ENCODE data around the gene DENND1A. TPM values are rescaled to one million over a fixed set of nuclear protein-coding genes. Genes with fewer than 3 reads are reported as not detected.

Gene DENND1A
- total RNA-seq, 1 donor from 2014 or later: 26.3 TPM

DNA sequence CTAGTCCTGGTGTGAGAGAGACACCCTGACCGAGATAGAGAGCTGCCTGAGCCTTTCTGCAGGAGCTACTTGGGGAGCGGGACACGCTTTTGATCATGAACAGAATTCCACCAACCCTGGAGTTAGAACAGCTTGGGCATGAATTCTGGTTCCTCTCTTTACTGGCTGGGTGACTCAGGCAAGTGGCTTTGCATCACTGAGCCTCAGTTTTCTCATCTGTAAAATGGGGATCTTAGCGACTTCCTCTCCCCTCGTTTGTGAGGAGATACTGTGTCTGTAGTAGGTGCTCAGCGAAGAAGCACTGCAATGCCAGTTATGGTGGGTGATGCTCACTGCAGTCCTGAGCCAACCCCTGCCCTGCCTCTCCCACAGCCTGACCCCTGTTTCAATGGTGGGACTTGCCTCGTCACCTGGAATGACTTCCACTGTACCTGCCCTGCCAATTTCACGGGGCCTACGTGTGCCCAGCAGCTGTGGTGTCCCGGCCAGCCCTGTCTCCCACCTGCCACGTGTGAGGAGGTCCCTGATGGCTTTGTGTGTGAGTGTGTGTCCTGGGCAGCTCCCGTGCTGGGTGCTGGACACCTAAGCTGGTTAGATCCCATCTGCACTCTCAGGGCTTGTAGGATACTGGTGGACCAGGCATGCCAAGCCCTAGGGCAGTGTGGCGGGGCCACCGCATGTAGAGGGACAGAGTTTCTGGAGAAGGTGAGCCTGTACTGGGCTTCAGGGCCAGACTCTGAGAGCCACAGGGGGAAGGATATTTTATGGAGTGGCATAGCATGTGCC, 557.9 kb downstream of the DENND1A start:
- DNase-seq (ENCODE audit: low spot score): no peak

DNA sequence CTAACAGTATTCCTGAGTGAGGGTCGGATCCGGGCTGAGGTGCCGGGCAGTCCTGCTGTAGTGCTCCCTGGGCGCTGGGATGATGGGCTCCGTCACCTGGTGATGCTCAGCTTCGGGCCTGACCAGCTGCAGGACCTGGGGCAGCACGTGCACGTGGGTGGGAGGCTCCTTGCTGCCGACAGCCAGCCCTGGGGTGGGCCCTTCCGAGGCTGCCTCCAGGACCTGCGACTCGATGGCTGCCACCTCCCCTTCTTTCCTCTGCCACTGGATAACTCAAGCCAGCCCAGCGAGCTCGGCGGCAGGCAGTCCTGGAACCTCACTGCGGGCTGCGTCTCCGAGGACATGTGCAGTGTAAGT, 558.7 kb downstream of the DENND1A start:
- no peak for DNase-seq (ENCODE audit: low spot score)

DNA sequence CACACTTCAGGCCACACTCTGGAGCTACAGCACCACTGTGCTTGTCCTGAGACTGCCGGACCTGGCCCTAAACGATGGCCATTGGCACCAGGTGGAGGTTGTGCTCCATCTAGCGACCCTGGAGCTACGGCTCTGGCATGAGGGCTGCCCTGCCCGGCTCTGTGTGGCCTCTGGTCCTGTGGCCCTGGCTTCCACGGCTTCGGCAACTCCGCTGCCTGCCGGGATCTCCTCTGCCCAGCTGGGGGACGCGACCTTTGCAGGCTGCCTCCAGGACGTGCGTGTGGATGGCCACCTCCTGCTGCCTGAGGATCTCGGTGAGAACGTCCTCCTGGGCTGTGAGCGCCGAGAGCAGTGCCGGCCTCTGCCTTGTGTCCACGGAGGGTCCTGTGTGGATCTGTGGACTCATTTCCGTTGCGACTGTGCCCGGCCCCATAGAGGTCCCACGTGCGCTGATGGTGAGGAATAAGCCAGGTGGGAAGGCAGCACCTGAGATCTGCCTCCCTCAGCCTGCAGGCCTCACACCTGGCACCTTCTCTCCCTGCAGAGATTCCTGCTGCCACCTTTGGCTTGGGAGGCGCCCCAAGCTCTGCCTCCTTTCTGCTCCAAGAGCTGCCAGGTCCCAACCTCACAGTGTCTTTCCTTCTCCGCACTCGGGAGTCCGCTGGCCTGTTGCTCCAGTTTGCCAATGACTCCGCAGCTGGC, 559.2 kb downstream of the DENND1A start:
- no peak for DNase-seq (ENCODE audit: low spot score)

DNA sequence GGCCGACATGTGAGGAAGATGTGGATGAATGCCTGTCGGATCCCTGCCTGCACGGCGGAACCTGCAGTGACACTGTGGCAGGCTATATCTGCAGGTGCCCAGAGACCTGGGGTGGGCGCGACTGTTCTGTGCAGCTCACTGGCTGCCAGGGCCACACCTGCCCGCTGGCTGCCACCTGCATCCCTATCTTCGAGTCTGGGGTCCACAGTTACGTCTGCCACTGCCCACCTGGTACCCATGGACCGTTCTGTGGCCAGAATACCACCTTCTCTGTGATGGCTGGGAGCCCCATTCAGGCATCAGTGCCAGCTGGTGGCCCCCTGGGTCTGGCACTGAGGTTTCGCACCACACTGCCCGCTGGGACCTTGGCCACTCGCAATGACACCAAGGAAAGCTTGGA, 559.8 kb downstream of the DENND1A start:
- no peak for DNase-seq (ENCODE audit: low spot score)

DNA sequence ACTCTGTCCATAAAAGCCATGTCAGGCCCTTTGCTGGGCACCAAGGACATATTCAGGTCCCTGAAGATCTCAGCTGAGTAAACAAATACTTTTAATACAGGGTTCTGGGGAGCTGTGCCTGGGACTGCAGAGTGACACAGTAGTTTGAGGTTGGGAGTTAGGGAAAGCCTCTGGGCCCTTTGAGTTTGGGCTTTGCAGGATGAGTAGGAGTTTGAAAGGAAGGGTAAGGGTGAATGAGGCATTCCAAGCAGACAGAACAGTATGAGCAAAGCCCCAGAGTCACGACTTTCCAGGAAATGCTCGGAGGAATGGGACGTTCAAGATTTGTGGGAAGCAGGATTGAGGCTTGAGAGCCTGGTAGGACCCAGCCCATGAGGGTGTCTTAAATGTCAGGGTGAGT, 560.6 kb downstream of the DENND1A start:
- DNase-seq (ENCODE audit: low spot score): no peak

DNA sequence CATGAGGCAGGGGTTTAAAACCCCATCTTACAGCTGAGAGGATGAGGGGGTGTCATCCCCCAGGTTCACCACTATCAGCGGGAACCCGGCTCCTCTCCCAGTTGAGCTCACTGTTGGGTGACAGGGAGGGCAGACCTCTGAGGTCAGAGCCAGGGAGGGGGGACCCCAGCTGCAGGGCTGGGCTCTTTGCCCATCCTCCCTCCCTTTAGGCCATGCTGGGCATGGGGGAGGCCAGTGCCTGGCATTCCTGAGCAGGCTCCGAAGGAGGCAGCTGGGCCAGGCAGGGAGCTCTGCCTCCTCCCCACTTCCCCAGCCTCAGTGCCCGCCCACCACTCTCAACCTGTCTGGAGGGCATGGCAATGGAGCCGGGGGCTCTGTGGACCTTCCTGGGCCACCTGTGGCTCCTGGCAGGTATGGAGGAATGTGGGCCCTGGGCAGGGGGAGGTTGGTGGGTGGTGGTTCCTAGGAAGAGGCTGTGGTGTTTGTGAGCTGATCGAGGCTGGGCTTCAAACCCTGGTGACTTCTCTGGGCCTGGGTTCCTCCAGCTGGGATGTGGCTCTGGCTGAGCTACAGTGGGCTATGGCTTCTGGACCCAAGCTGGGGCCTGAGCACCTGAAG, 561.3 kb downstream of the DENND1A start:
- no peak for DNase-seq (ENCODE audit: low spot score)

DNA sequence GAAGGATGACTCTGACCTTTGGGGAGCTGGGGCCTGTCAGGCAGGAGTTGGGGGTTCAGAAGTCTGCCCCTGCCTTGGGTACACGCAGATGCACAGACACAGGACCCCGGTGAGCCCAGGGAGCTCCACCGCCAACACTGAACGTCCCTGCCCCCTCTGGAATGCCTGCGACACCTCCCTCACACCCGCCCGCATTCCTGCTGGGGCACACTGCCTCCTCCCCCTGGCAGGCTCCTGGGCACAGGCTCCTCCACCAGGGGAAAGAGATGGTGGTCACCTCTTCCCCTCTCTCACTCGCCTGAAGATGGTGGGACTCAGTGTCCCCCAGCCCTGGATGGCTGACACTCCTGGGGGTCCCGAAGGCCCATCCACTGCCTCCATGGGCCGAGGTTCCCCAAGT, 561.9 kb downstream of the DENND1A start:
- no peak for DNase-seq (ENCODE audit: low spot score)

DNA sequence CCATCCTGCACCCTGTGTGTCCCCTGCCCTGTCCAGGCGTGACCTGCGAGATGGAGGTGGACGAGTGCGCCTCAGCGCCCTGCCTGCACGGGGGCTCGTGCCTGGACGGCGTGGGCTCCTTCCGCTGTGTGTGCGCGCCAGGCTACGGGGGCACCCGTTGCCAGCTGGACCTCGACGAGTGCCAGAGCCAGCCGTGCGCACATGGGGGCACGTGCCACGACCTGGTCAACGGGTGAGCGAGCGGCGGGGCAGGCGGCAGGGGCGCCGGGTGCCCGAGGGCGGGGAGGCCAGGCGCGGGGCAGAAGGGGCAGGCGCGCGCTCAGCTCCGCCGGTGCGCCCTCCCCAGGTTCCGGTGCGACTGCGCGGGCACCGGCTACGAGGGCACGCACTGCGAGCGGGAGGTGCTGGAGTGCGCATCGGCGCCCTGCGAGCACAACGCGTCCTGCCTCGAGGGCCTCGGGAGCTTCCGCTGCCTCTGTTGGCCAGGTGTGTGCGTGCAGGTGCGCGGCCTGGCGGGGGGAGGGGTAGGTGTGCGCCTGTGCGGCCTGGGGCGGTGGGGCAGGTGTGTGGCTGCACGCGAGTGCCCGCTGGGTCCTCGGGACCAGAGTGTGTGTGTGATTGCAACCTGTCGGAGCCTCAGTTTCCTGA, 563.9 kb downstream of the DENND1A start:
- no peak for DNase-seq (ENCODE audit: low spot score)

DNA sequence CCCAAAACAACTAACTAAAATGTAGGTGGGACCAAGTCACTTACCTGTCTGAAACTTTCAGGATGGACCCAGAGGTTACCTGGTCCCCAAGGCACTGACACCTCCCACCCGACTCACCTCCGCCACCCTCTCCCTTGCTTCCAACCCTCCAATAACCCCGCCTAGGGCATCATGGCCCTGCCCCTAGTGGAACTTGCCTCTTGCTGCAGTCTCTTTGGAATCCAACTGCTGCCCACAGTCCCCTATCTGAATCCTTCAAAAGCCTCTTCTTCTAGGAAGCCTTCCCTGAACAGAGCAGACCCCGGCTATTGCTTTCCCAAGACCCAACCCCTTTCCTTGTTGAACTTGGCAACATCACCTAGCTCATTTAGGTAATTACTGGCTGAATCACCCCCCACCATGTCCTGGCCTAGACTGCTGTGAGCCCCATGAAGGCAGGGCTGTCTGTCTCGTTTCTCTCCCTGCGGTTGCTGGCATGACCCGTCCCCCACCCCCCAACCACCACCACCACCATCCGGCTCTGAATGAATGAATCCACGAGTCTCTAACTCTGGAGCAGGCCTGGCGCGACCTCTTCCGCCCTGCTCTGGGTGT, 564.5 kb downstream of the DENND1A start:
- DNase-seq (ENCODE audit: low spot score): no peak

DNA sequence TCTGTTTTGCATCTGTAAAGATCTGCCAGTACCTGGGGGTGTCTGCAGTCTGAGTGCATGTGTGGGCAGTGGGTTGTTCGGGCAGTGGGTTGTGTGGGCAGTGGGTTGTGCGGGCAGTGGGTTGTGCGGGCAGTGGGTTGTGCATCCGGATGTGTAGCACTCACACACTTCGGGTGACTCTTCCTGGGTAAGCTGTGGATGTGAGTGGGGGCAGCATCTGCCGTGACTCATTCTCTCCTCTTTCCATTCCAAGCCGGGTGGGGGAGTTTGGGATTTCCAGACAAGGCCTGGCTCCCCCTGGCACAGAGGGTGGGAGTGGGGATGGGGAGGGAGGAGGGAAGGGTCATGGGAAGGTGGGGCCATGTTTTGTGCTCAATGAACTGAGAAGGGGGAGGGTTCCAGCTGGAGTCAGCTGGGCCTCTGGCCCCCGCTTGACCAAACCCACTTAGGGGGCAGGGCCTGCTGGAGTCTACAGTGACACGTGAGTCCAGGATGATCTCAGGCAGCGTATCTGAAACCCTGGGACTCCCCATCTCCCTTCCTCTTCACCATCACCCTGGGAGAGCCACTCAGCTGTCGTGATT, 565.6 kb downstream of the DENND1A start:
- no peak for DNase-seq (ENCODE audit: low spot score)

DNA sequence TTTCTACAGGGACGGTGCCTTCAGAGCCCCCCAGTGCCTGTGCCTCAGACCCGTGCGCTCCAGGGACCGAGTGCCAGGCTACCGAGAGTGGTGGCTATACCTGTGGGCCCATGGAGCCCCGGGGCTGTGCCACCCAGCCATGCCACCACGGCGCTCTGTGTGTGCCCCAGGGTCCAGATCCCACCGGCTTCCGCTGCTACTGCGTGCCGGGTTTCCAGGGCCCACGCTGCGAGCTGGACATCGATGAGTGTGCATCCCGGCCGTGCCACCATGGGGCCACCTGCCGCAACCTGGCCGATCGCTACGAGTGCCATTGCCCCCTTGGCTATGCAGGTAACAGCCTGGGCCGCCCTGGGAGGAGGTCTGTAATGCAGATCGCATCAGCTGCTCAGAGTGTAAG, 567.1 kb downstream of the DENND1A start:
- DNase-seq (ENCODE audit: low spot score): no peak

DNA sequence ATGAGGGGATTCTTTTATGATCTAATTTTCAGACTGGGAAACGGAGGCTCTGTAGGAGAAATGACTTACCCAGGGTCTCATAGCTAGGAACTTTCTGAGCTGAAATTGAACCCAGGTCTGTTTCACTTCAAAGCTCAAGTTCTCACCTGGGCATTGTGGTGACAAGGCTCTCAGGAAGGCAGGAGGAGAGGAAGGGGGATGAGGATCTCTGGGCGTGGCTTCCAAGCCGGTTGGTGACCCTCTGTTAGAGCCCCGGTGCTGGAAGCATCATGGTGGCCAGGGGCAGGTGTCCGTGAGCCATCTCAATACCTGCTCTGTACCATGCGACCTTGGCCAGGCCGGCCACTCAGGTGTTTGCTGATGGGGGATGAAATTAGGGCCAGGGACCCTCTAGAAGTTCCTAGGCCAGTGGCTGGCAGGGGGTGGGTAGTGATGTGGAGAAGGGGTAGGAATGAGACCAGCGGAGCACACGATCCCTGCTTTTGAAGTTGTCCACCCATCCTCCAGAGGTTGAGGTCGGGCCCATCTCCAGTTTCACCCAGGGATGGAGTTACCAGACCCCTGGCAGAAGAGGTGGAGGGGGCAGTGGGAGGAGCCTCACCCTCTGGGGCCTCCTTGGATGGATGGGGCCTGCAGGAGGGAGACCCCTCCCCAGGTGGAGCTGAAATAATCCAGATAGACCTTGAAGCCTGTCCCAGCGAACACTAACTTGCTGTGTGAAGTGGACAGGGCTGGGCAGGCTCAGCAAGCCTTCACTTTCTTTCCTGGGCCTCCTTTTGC, 568.0 kb downstream of the DENND1A start:
- DNase-seq (ENCODE audit: low spot score): no peak

DNA sequence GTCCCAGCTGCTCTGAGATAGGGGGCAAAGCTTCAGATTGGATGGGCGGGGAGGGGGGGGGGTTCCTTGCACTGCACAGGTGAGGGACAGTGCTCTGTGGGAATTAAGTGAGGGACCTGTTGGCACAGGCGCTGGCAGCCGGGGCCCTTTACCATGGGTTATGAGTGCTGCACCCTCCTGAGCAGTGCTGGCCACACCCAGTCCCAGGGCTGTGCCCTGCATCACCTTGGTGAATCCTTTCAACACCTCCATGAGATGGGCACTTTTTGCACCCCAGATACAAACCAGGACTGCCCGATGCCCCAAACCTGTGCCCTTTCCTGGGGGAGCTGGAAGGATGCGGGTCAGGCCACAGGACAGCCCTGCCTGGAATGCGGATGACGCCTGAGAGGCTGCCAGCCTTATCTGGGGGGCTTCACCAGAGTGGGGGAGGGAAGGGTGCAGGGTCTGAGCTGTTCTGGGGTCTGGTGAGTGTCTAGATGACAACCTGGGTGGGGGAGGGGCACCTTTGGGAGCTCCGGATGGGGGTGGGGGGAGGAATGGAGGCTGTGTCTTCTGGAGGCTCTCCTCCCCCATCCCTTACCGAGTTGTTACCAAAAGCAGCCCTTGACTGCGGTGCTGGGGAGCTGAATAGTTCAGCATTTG, 568.7 kb downstream of the DENND1A start:
- no peak for DNase-seq (ENCODE audit: low spot score)

DNA sequence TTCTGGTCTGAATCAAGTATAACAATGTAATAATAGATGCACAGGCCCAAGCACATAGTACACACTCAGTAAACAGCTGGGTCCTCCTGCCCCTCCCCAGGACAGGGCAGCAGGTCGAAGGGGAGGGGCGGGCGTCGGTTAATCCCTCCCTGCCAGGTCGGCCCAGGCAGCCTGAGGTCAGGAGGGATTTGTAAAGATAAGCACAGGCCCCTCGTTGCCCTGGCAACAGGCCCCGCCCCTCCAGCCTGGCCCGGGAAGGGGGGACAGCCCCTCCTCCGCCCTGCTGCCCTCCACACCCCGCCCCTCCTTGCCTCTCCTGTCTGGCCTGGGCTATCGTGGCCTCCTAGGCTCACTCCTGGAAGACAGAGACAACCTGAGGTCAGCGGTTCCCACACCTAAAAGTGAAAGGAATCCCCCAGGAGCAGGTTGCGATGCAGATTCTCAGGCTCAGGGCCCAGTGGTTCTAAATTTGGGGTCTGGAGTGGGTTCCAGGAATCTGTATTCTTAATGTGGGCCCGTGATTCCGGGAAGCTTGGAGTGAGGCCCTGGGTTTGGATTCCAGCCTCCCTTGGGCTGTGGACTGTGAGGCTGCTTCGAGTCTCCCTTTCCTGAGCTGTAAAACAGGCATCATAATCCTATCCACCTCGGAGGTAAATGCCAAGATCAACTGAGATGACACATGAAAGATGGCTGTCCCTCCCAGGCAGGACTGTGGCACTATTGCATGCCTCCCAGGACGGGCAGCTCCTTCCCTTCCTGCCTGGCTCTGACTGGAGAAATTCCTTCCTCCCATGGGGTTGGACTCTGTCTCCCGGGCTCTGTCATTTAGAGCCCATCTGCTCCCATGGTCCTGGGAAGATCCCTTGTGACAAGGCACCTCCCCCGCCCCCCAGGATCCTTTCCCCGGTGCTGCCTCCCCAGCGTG, 569.5 kb downstream of the DENND1A start:
- DNase-seq (ENCODE audit: low spot score): no peak

DNA sequence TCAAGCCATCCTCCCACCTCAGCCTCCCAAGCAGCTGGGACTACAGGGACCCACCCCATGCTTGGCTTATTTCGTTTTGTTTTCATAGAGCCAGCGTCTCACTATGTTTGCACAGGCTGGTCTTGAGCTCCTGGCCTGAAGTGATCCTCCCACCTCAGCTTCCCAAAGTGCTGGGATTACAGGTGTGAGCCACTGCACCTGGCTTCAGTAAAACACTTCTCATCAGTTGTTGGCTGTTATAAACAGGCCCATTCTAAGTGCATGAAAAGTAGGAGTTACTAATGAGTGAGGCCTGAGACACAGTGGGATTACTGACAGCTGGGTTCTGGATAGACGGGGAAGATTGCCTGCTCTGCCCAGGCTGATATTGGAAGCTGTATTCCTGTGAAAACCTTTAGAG, 570.4 kb downstream of the DENND1A start:
- no peak for DNase-seq (ENCODE audit: low spot score)

DNA sequence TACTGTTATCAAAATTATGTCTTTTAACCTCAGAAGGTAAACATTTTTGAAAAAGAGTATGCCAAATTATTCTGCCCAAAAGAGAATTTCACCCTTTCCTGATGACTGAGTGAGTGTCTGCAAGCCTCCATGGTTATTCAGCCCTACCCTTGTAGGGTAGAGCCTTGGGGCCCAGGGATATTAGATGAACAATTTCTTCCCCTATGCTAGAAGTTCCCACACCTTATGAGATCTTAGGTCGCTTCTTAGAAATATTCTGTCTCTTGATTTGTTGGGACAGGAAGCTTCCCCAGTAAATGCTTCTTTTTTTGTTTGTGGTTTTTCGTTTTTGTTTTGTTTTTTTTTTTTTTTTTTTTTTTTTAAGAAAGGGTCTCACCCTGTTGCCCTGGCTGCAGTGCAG, 570.8 kb downstream of the DENND1A start:
- DNase-seq (ENCODE audit: low spot score): no peak

DNA sequence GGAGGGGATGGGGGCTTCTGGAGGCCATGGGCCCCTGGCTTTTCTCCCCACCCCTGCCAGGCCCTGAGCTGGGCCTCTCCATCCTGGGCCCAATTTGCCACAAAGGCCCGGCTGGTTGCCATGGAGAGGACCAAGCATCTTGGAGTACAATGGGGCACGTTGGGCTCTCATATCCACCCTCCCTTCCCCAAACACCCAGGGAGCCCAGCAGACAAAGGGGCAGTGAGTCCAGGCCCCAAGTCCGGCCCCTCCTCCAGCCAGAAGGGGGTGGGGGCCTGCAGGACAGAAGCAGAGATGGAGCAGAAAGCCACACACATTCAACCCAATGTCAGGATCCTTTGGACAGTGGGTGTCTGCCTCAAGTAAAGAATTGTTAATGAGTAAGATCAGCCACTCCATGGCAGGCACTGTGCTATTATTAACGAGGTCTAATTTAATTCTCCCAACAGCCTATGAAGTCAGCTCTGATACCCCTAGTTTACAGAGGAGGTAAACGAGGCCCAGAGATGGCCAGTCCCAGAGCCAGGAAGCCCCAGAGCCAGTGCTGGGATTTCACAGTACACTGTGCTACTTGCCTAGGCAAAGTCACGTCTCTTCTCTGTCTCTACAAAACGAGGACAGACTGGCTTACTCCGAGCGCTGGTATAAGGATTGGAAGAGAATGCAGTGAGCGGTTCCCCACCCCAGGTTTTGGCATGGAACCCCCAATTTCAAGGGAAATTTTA, 571.6 kb downstream of the DENND1A start:
- no peak for DNase-seq (ENCODE audit: low spot score)

DNA sequence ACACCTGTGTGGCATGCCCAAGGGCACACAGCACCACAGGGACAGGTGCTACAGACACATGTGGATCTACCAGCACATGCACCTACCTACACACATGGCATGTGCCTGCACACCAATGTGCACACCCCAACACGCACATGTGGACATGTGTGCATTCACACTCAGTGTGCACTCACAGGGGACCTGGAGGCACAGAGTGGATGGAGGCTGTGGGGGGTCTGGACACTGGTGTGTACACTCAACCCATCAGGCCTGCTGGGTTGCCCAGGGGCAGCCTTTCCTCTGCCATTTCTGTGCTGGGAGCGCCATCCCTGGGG, 572.2 kb downstream of the DENND1A start:
- no peak for DNase-seq (ENCODE audit: low spot score)
